Measurements from ENCODE around the gene IDH3G. TPM values are rescaled to one million over a fixed set of nuclear protein-coding genes. Genes with fewer than 3 reads are reported as not detected.

Gene IDH3G
- total RNA-seq: 84.3 and 112 TPM in 2 replicates

GRCh38 chrX:153794018-153794896, at the start of gene IDH3G, which contains the start of gene SSR4:
IDH3G (minus strand) TSS chrX:153794375; CDS start chrX:153794326, 49 bp downstream.
SSR4 (plus strand) TSS chrX:153794668; CDS start chrX:153794688, 20 bp downstream.

GRCh38 chrX:153829799-153830639, 35.8 kb upstream of the IDH3G start, which contains the start of gene PDZD4:
PDZD4 (minus strand) TSS chrX:153830544; CDS start chrX:153830298, 246 bp downstream.

GRCh38 chrX:153780678-153781427, 13.3 kb downstream of the IDH3G start, which contains the start of gene SRPK3:
SRPK3 (plus strand) TSS chrX:153781041; CDS start chrX:153781087, 46 bp downstream.

GRCh38 chrX:153763989-153764755, 30.0 kb downstream of the IDH3G start, which contains the start of gene PLXNB3:
PLXNB3 (plus strand) TSS chrX:153764249; CDS start chrX:153765536, 1,287 bp downstream.

Other genes with a start within 250 kb of the IDH3G start
- 20.4 and 40.1 TPM in 2 replicates for gene CCNQ, start 195.2 kb downstream of the IDH3G start, total RNA-seq
- 0.32 and 0.39 TPM in 2 replicates for gene DUSP9, start 147.2 kb downstream of the IDH3G start, total RNA-seq
- gene PNCK, start 120.6 kb downstream of the IDH3G start, total RNA-seq: 2.0 TPM in 1 of 2 replicates, not detected in the other
- gene SLC6A8, start 106.4 kb downstream of the IDH3G start, total RNA-seq: 9.1 and 29.3 TPM in 2 replicates
- 76.3 and 111 TPM in 2 replicates for gene BCAP31, start 70.0 kb downstream of the IDH3G start, total RNA-seq
- 14.0 and 14.5 TPM in 2 replicates for gene ABCD1, start 69.5 kb downstream of the IDH3G start, total RNA-seq
- 1.4 and 4.2 TPM in 2 replicates for gene PLXNB3, start 30.1 kb downstream of the IDH3G start, total RNA-seq
- 0.13 and 0.24 TPM in 2 replicates for gene SRPK3, start 13.3 kb downstream of the IDH3G start, total RNA-seq
- 302 and 438 TPM in 2 replicates for gene SSR4, start 293 bp upstream of the IDH3G start, total RNA-seq
- 0.39 and 0.48 TPM in 2 replicates for gene PDZD4, start 36.2 kb upstream of the IDH3G start, total RNA-seq
- 0.56 and 1.8 TPM in 2 replicates for gene L1CAM, start 91.8 kb upstream of the IDH3G start, total RNA-seq
- gene AVPR2, start 110.3 kb upstream of the IDH3G start, total RNA-seq: not detected in 2 replicates
- gene ARHGAP4, start 131.9 kb upstream of the IDH3G start, total RNA-seq: 1.6 and 6.7 TPM in 2 replicates
- gene NAA10, start 140.7 kb upstream of the IDH3G start, total RNA-seq: 81.6 and 104 TPM in 2 replicates
- 0.52 and 3.3 TPM in 2 replicates for gene RENBP, start 150.3 kb upstream of the IDH3G start, total RNA-seq
- 35.6 and 45.3 TPM in 2 replicates for gene HCFC1, start 177.4 kb upstream of the IDH3G start, total RNA-seq
- 6.5 and 6.6 TPM in 2 replicates for gene TMEM187, start 178.4 kb upstream of the IDH3G start, total RNA-seq
- 57.1 and 89.2 TPM in 2 replicates for gene IRAK1, start 225.5 kb upstream of the IDH3G start, total RNA-seq

Data from epithelial cell of alveolus of lung (primary cell).